NCI-H1694 (cell line): Measurements from ENCODE around the gene KDM4F.

Experiments
- DNase-seq: peaks from one replicate; lab custom pipeline; 2025; lab: John Stamatoyannopoulos, UW

The KDM4F gene

GRCh38 chr11:95065336-95065735 is 16.1 kb downstream of the KDM4F start:
- DNase-seq: no peak

- no peak for DNase-seq
Measured at GRCh38 chr11:95066716-95067038, 17.5 kb downstream of the KDM4F start, which contains the start of gene SRSF8. TSS of gene SRSF8 (plus strand) at chr11:95066919. CDS start at chr11:95067227, 308 bp downstream.

DNA sequence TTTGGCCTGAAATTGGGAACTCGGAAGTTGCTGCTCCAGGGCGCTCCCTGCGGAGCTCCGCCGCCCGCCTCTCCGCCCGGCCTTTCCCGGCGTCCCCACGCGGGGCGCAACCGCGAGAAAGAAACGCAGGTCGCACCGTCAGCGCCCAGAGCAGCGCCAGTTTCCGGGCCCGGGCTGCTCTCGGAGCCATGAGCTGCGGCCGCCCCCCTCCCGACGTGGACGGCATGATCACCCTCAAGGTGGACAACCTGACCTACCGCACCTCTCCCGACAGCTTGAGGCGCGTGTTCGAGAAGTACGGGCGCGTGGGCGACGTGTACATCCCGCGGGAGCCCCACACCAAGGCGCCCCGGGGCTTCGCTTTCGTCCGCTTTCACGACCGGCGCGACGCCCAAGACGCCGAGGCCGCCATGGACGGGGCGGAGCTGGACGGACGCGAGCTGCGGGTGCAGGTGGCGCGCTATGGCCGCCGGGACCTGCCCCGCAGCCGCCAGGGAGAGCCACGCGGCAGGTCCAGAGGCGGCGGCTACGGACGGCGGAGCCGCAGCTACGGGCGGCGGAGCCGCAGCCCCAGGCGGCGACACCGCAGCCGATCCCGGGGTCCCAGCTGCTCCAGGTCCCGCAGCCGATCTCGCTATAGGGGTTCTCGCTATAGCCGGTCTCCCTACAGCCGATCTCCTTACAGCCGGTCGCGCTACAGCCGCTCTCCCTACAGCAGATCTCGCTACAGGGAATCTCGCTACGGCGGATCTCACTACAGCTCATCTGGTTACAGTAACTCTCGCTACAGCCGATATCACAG is 18.0 kb downstream of the KDM4F start:
- DNase-seq: no peak

GRCh38 chr11:95067841-95068219 is 18.6 kb downstream of the KDM4F start:
- no peak for DNase-seq

DNA sequence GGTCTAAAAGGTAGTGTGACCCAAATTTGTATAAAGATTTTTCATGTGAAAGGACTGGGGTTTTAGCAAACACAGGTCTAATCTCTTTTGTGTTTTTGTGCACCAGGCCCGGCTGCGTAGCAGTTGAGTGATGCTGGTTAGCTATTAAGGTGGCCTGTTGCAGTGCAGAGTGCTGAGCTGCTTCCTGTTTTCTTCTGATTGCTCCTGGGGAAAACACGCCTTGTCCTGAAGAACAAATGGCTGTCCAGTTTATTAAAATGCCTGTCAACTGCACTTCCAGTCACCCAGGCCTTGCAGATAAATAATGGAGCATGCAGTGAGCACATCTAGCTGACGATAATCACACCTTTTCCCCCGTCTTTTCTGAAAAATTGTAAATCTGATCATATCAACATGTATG is 19.3 kb downstream of the KDM4F start:
- peak; percentile 44 for DNase-seq

- DNase-seq: no peak
Measured at GRCh38 chr11:95070471-95070870, 21.2 kb downstream of the KDM4F start.

DNA sequence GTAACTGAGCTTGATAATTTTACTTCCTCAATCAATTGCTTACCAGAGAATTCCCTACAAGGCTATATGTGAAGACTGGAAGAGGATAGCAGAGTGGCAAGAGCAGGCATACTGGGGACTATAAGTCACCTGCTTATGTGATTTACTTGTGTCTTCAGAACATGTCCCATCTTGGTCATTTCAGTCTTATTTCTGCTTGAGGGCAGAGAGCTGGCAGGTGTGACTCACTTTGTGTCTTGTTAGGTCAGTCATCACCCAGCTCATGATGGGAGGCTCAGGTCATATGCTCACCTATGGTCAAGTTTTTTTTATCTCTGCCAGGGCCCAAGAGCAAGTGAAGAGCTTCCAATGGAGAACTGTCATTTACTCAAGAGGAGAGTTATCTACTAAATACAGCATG is 23.7 kb downstream of the KDM4F start:
- DNase-seq: no peak

DNA sequence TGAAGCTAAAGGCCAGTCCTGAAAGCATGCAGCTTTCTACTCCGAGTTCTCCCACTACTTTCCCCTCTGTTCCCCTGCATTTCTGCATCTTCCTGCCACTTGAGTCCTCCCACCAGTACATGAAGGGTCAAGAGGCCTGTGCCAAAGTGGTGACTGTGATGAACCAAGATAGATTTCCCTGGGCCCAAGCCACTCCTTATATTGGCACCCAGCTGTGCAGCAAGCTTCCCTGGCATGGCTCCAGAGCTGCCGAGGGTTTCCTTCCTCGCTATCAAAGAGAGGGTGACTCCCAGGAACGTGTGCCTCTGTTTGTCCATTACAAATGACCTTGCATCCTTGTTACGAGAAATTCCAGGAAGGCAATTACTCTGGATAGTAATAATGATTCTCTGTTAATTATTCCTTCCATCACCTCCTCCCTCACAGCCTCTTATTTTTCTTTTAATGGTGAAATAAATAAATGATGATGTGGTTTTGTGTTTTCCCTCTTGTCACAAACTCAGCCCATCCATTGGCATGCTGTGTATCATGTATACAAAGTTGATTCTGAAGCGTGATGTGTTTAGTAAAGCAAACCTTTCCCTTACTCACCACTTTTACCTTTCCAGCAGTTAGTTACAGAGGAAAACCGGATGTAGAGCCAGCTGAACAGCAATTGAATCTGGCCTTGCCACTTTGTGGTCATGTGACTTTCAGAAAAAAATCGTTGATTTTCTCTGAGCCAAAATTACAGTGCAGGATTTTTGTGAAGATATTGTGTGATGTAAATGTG is 25.8 kb downstream of the KDM4F start:
- DNase-seq: no peak

DNA sequence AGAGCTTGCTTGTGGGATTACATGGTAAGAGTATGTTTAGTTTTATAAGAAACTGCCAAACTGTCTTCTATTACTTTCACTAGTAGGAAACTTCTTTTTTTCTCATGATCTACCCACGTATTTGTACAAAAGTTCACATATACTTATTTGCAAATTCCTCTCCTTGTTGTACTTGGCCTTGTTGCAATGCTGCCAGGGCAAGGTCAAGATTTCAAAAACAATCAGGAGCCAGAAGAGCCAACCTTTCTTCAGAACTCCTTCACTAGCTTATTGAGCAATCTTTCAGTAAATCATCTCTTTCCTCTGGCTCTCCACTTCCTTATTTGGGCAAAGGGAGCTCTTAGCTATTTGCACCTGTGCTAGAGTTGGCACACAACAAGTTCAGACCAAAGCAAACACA is 27.2 kb downstream of the KDM4F start:
- DNase-seq: no peak

GRCh38 chr11:95076981-95077380 is 27.8 kb downstream of the KDM4F start:
- DNase-seq: no peak

DNA sequence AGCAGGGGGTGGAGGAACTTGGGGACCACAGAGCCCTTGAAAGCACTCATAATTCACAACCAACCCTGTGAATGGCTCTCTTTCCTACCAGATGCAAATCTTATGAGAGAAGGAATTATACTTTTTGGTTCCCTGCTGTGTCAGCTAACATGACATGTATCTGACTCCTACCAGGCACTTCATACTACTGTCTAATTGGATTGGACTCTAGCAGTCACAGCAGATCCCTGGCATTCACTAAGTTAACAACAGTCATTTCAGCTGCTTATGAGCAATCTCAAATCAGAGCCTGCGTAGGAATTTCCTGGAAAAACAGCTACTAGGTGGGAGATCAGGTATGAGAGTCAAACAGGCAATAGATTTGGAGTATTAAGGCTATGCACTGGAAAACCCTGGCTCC is 29.3 kb downstream of the KDM4F start:
- DNase-seq: no peak

DNA sequence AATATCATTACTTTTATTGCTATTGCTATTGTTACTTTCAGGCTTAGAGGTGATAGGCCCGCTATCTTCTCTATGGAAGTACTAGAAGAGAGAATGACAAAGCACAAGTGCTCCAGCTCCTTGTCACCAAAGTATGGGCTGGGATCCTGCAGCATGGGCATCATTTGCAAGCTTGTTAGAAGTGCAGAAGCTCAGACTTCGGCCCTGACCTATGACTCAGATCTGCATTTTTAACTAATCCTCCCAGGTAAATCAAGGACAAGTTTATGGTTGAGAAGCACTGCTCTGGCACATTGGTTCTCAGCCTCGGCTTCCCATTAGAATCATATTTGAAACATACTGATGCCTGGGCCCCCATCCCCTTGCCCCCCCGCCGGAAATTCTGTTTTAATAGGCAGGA is 31.8 kb downstream of the KDM4F start:
- no peak for DNase-seq

GRCh38 chr11:95081412-95081811 is 32.2 kb downstream of the KDM4F start:
- no peak for DNase-seq

GRCh38 chr11:95082576-95083001 is 33.4 kb downstream of the KDM4F start:
- DNase-seq: no peak

DNA sequence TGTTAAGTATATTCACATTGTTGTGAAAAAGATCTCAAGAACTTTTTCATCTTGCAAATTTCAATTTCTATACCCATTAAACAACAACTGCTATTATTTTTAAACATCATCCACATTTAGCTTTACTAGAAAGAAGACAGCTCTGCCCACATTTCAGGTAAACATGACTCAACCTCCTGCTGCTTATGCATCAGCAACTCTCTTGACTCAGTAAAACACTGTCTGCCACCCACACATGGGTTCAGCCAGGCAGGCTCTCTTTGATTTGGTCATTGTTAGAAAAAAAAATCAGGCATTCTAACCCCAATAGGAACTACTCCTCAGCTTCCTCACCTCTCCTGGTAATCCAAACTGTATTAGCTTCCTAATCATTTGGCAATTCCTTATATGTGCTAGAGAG is 35.3 kb downstream of the KDM4F start:
- no peak for DNase-seq

DNA sequence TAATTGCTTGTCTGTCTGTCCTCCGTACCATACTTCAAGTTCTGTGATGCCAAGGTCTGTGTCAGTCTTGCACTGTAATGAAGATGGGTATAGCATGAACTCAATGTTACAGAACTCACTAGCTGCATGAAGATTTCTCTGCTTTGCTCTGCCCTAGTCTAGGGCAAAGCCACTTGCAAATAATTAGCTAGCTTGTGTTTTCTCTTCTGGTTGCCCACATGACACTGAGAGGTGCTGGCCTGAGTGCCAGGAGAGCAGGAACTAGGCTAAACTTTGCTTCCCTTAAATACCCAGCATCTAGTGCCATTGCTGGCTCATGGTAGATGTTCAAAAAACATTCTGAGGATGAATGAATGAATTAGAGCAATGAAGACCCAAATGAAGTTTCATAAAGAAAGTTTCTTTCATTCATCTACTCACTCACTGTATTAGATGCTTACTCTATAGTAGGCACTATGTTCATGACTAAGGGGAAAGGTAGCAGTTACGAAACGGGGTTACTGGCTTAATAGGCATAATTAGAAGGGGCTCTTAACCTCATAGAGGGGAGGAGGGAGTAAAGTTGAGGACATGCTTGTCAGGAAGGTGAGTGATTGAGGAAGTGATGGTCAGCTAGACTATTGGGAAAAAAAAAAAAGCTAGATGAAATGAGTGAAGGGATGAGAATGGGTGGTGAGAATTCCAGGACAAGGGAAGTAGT is 36.0 kb downstream of the KDM4F start:
- no peak for DNase-seq

GRCh38 chr11:95086151-95086550 is 36.9 kb downstream of the KDM4F start:
- no peak for DNase-seq

DNA sequence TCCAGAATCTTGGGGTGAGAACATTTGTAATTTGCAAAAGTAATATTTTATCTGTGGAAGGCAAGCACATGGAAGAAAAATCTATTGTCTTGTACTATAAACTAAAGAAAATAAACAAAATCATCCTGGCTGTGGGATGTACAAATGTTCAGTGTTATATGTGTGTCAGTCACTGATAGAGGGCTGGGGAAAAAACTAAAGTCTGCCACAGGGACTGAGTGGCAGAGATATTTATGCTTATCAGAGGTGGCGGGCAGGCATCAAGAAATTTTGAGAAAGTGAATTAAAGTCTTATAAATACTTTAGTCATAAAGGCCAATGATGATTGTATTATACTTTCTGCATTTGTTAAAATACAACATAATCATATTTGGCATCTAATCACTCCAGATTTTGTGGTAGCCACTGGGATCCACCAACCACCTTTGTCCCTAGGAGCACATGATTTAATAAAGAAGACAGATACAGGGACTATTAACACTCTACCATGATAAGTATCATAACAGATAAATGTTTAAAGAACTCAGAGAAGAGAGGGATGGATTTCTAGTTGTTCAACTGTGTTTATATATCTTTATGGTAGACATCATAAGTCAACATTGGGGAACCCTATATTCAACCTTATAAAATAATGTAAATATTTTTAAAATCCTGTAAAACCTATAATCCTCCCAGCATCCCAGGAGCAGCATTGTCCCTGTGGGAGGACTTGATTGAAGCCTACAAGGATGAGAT is 37.8 kb downstream of the KDM4F start:
- DNase-seq: no peak

GRCh38 chr11:95088946-95089619 is 39.9 kb downstream of the KDM4F start:
- DNase-seq: no peak

- DNase-seq: no peak
Measured at GRCh38 chr11:95089620-95090542, 40.7 kb downstream of the KDM4F start, which contains the start of gene ENDOD1. TSS of gene ENDOD1 (plus strand) at chr11:95089846. CDS start at chr11:95089928, 82 bp downstream.
